ENCODE data around the gene DIDO1. TPM values are rescaled to one million over a fixed set of nuclear protein-coding genes. Genes with fewer than 3 reads are reported as not detected.

The DIDO1 gene
- total RNA-seq, 4 donors from 2014 or later: 24.2 to 39.3 (median 28.7) TPM

GRCh38 chr20:62879275-62880146, 46.8 kb downstream of the DIDO1 start:
- ATAC-seq: no peak
- Histone ChIP-seq H3K9me3 (no peaks in the 10 kb centered on the region), H3K4me1 (peaks cover 16 to 20% of the 10 kb centered on the region in 2 donors), H3K36me3 (peaks cover 0 to 13% of the 10 kb centered on the region in 2 donors), H3K27me3 (no peaks in the 10 kb centered on the region), H3K4me3 (no peak overlapping the region), H3K27ac (no peak overlapping the region)
- in situ Hi-C loops (cut with MboI; ENCODE audit: low sequenced_read_pairs in 4 of 4) (loop anchor here in 1 of 4 donors (25.0 kb wide), 1 partner anchor 133 kb away; the partner anchor contains the start of gene BHLHE23), intact Hi-C loops (cut with DNase I; ENCODE audit: low total_unique reads) (no loop called here)
- TF ChIP-seq CTCF (IDR thresholded peaks at IDR 0.05 in 4 of 5, conservative IDR thresholded peaks at IDR 0.05 in 1 of 5): no peak
- no peak for TF ChIP-seq POLR2A (IDR thresholded peaks at IDR 0.05)
- DNase-seq: no peak

GRCh38 chr20:62878244-62879038, 47.9 kb downstream of the DIDO1 start:
- H3K4me1 ChIP-seq: peaks cover 16 to 20% of the 10 kb centered on the region in 2 donors
- DNase-seq: no peak

GRCh38 chr20:62876902-62877816, 49.1 kb downstream of the DIDO1 start:
- no peaks in the 10 kb centered on the region for H3K27me3 ChIP-seq
- no peak overlapping the region for H3K4me3 ChIP-seq
- H3K9me3 ChIP-seq: no peaks in the 10 kb centered on the region
- H3K4me1 ChIP-seq: peaks cover 16 to 20% of the 10 kb centered on the region in 2 donors
- TF ChIP-seq CTCF (IDR thresholded peaks at IDR 0.05 in 4 of 5, conservative IDR thresholded peaks at IDR 0.05 in 1 of 5): no peak
- no peak for TF ChIP-seq POLR2A (IDR thresholded peaks at IDR 0.05)
- ATAC-seq (peak; percentile 45 to 50), DNase-seq (peak in 1 of 2 donors; percentile 71)
- in situ Hi-C loops (cut with MboI; ENCODE audit: low sequenced_read_pairs in 4 of 4): loop anchor here in 1 of 4 donors (25.0 kb wide), 1 partner anchor 135 kb away; the partner anchor contains the start of gene BHLHE23
- intact Hi-C loops (cut with DNase I; ENCODE audit: low total_unique reads): no loop called here
- peak overlapping the region; percentile 51 to 78 (median 67) for H3K27ac ChIP-seq
- H3K36me3 ChIP-seq: peaks cover 0 to 13% of the 10 kb centered on the region in 2 donors

More at GRCh38 chr20:62878244-62879038, 47.9 kb downstream of the DIDO1 start:
- intact Hi-C loops (cut with DNase I; ENCODE audit: low total_unique reads): no loop called here
- Histone ChIP-seq H3K27me3 (no peaks in the 10 kb centered on the region), H3K27ac (no peak overlapping the region), H3K9me3 (no peaks in the 10 kb centered on the region), H3K4me3 (no peak overlapping the region), H3K36me3 (peaks cover 0 to 13% of the 10 kb centered on the region in 2 donors)
- ATAC-seq: no peak
- no peak for TF ChIP-seq CTCF (IDR thresholded peaks at IDR 0.05 in 4 of 5, conservative IDR thresholded peaks at IDR 0.05 in 1 of 5)
- no peak for TF ChIP-seq POLR2A (IDR thresholded peaks at IDR 0.05)
- in situ Hi-C loops (cut with MboI; ENCODE audit: low sequenced_read_pairs in 4 of 4): loop anchor here in 1 of 4 donors (25.0 kb wide), 1 partner anchor 134 kb away; the partner anchor contains the start of gene BHLHE23

GRCh38 chr20:62876501-62876901, 49.8 kb downstream of the DIDO1 start:
- H3K4me1 ChIP-seq: peaks cover 16 to 20% of the 10 kb centered on the region in 2 donors
- ATAC-seq (no peak), DNase-seq (no peak)
- peaks cover 0 to 7% of the 10 kb centered on the region in 2 donors for H3K36me3 ChIP-seq
- TF ChIP-seq POLR2A (IDR thresholded peaks at IDR 0.05): no peak
- TF ChIP-seq CTCF (IDR thresholded peaks at IDR 0.05 in 4 of 5, conservative IDR thresholded peaks at IDR 0.05 in 1 of 5): no peak
- intact Hi-C loops (cut with DNase I; ENCODE audit: low total_unique reads): no loop called here
- H3K27ac ChIP-seq: peak overlapping the region; percentile 51 to 78 (median 67)
- no peaks in the 10 kb centered on the region for H3K27me3 ChIP-seq
- H3K9me3 ChIP-seq: no peaks in the 10 kb centered on the region
- in situ Hi-C loops (cut with MboI; ENCODE audit: low sequenced_read_pairs in 4 of 4): loop anchor here in 1 of 4 donors (25.0 kb wide), 1 partner anchor 136 kb away; the partner anchor contains the start of gene BHLHE23
- no peak overlapping the region for H3K4me3 ChIP-seq

All from gastrocnemius medialis (tissue), 4 donors.